Peyer's patch (tissue), 4 donors: ENCODE results near the gene PRMT9.

Source experiments
- POLR2A ChIP-seq, 2 donors: fragments of 450-650 bp; IDR thresholded peaks; one replicate each; pipeline ENCODE4 v1.5.1; 2017; ENCODE audit warnings: antibody characterized with exemption in 2 of 2, mild to moderate bottlenecking in 2 of 2, moderate library complexity in 2 of 2
- TF ChIP-seq, protein P1 (sequence below), 6 experiments: fragments of 450-650 bp in 4 of 6; fragments of 200-600 bp in 2 of 6; sonication (generic) in 1 of 6; IDR thresholded peaks; one replicate each; pipeline ENCODE4 v1.5.1; 2017 to 2019; ENCODE audit warnings: antibody characterized with exemption in 6 of 6, mild to moderate bottlenecking in 3 of 6, moderate library complexity in 1 of 6

- TF ChIP-seq, protein P1, sequence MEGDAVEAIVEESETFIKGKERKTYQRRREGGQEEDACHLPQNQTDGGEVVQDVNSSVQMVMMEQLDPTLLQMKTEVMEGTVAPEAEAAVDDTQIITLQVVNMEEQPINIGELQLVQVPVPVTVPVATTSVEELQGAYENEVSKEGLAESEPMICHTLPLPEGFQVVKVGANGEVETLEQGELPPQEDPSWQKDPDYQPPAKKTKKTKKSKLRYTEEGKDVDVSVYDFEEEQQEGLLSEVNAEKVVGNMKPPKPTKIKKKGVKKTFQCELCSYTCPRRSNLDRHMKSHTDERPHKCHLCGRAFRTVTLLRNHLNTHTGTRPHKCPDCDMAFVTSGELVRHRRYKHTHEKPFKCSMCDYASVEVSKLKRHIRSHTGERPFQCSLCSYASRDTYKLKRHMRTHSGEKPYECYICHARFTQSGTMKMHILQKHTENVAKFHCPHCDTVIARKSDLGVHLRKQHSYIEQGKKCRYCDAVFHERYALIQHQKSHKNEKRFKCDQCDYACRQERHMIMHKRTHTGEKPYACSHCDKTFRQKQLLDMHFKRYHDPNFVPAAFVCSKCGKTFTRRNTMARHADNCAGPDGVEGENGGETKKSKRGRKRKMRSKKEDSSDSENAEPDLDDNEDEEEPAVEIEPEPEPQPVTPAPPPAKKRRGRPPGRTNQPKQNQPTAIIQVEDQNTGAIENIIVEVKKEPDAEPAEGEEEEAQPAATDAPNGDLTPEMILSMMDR (IDR thresholded peaks at IDR 0.05), result no peak
- no peak for TF ChIP-seq POLR2A (IDR thresholded peaks at IDR 0.05)
Measured at GRCh38 chr4:147596981-147597380, 87.0 kb downstream of the PRMT9 start.
